Spleen (tissue), 11 donors: ENCODE data around the gene KCNQ1. TPM values are rescaled to one million over a fixed set of nuclear protein-coding genes. Genes with fewer than 3 reads are reported as not detected.

Source experiments
- DNase-seq: peaks from one replicate; pipeline ENCODE4 v3.0.0-alpha.2; 2020
- H3K27ac ChIP-seq, 8 donors: fragments of 200-600 bp; sonication (generic) in 7 of 8; 1 replicate in 4 of 8; 2 replicates in 4 of 8; pipeline versions ENCODE4 v1.5.0 to v1.8.0; 2016 to 2021; ENCODE audit warnings: inconsistent platforms in 4 of 8, mild to moderate bottlenecking in 4 of 8, moderate library complexity in 1 of 8
- H3K27me3 ChIP-seq, 7 donors: fragments of 200-600 bp; sonication (generic) in 6 of 7; replicated peaks in 1 of 7; 1 replicate in 4 of 7; 2 replicates in 3 of 7; pipeline versions ENCODE4 v1.5.0 to v1.8.0; 2016 to 2021; ENCODE audit warnings: inconsistent platforms in 3 of 7, mild to moderate bottlenecking in 1 of 7
- H3K36me3 ChIP-seq, 6 donors: fragments of 200-600 bp; sonication (generic) in 5 of 6; 1 replicate in 4 of 6; 2 replicates in 2 of 6; pipeline versions ENCODE4 v1.5.0 to v1.8.0; 2016 to 2021; ENCODE audit warnings: inconsistent platforms in 2 of 6
- H3K4me1 ChIP-seq, 6 donors: fragments of 200-600 bp; sonication (generic) in 5 of 6; 1 replicate in 3 of 6; 2 replicates in 3 of 6; pipeline versions ENCODE4 v1.5.0 to v1.8.0; 2016 to 2021; ENCODE audit warnings: inconsistent platforms in 3 of 6
- H3K4me3 ChIP-seq, 8 donors: fragments of 200-600 bp; sonication (generic) in 7 of 8; 1 replicate in 4 of 8; 2 replicates in 4 of 8; pipeline versions ENCODE4 v1.5.0 to v1.8.0; 2016 to 2021; ENCODE audit warnings: inconsistent platforms in 4 of 8, mild to moderate bottlenecking in 4 of 8, moderate library complexity in 2 of 8
- H3K9me3 ChIP-seq, 8 donors: fragments of 200-600 bp; sonication (generic) in 7 of 8; 1 replicate in 4 of 8; 2 replicates in 4 of 8; pipeline versions ENCODE4 v1.5.0 to v1.8.0; 2016 to 2021; ENCODE audit warnings: inconsistent platforms in 4 of 8
- POLR2A ChIP-seq, 3 donors: fragments of 450-650 bp; IDR thresholded peaks; one replicate each; pipeline ENCODE4 v1.5.1; 2017; ENCODE audit warnings: antibody characterized with exemption in 3 of 3, mild to moderate bottlenecking in 1 of 3
- POLR2AphosphoS5 ChIP-seq, 3 donors: sonication (generic); formaldehyde crosslinking; IDR thresholded peaks; one replicate each; pipeline ENCODE4 v1.5.1; 2017; ENCODE audit warnings: antibody characterized with exemption in 3 of 3
- WGBS, 5 donors: extraction: QIAGEN DNeasy Blood & Tissue Kit in 3 of 5; methylation state at CpG; one replicate each; pipeline versions ENCODE4 v1.1.5 to v1.1.7; 2013 to 2018; 5-methylcytosine and 5-hydroxymethylcytosine counted together
- intact Hi-C: fragments of 100-400 bp; cut with DNase I; formaldehyde crosslinking; loops from one replicate; pipeline ENCODE4 v1.15.0; 2023; ENCODE audit warnings: low total_unique reads
- polyA plus RNA-seq, 3 donors: library from polyadenylated mRNA; stranded (reverse); fragments of 200-250 nt; gene quantifications; one replicate each; pipeline ENCODE4 v1.2.1, GENCODE V29; 2013
- total RNA-seq, 7 donors: library from RNA; depleted of rRNA in 3 of 7; stranded (reverse); fragments of >200 nt in 3 of 7; fragmentation: NEBNext Ultra II Directional in 4 of 7; extraction: Animal tissue kit (Norgen Biotek cat#: 25700) in 4 of 7; gene quantifications; one replicate each; pipeline versions ENCODE4 v1.1.0 to v1.2.1, GENCODE V29; 2016 to 2021
- TF ChIP-seq, protein P1 (sequence below), 11 experiments: fragments of 200-600 bp in 7 of 11; fragments of 450-650 bp in 4 of 11; sonication (generic) in 4 of 11; IDR thresholded peaks in 8 of 11; conservative IDR thresholded peaks in 3 of 11; 1 replicate in 7 of 11; 2 replicates in 4 of 11; pipeline versions ENCODE4 v1.4.0 to v1.8.0; 2016 to 2021; ENCODE audit warnings: antibody characterized with exemption in 11 of 11, inconsistent platforms in 4 of 11, mild to moderate bottlenecking in 1 of 11
- donor health status: healthy with polysubstance abuse.
- donor health status: DM: no; HTN: no; CAD: no; lungs with moderate emphysema.
- donor health status: DM: no; HTN: no; CAD: no.
- donor health status: Bipolar disorder and iron deficiency.
- donor health status: healthy.
- donor health status: DM: no; HTN: no; CAD: no.
- donor health status: DM: yes; HTN: yes; CAD: no.

The KCNQ1 gene
- total and polyA plus RNA-seq, 10 donors, result 3.3 to 21.6 (median 13.5) TPM

DNA sequence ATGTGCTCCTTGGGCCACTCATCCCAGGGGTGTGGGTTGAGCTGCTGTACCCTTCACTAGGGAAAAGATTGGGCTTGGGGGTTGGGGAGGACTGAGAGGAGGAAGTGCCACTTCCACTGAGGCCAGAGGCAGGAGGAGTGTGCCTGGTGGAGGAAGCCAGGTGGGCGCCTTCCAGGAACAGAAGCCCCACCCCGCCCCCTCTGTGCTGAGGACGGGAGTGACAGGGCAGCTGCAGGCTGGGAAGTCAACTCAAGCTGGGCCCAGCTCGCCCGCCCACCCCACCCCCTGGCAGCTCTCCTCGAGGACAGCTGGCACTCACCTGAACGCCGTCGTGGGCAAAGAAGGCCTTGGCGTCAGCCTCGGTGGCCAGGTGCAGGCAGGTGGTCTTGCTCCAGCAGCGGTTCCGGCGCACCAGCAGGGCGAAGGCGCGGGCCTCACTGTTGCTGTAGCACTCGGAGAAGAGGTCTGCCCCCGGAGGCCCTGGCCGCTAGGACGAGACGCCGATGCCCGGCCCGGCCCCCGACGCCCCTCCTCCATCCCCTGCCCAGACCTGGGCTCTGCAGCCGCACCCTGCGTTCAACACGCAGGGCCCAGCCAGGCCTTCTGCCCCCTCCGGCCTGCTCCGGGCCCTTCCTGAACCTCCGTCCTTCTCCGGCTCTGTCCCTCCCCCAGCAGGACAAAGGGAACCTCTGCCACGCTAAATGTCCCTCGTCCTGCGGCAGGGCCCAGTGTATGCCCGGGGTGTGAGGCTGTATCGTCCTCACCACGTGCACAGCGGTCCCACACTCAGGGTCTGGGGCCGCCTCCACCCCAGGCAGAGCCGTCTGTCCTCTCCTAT is 30.8 kb upstream of the KCNQ1 start:
- intact Hi-C loops, result no loop called here
- WGBS, 5 donors, result 71 to 92% (median 89%) methylated on average over 18 to 43 of the region's 43 CpGs
- no peaks in the 10 kb centered on the region for H3K4me1 ChIP-seq
- no peak for DNase-seq
- TF ChIP-seq POLR2A (IDR thresholded peaks at IDR 0.05) (no peak), POLR2AphosphoS5 (IDR thresholded peaks at IDR 0.05) (no peak)
- TF ChIP-seq, protein P1, sequence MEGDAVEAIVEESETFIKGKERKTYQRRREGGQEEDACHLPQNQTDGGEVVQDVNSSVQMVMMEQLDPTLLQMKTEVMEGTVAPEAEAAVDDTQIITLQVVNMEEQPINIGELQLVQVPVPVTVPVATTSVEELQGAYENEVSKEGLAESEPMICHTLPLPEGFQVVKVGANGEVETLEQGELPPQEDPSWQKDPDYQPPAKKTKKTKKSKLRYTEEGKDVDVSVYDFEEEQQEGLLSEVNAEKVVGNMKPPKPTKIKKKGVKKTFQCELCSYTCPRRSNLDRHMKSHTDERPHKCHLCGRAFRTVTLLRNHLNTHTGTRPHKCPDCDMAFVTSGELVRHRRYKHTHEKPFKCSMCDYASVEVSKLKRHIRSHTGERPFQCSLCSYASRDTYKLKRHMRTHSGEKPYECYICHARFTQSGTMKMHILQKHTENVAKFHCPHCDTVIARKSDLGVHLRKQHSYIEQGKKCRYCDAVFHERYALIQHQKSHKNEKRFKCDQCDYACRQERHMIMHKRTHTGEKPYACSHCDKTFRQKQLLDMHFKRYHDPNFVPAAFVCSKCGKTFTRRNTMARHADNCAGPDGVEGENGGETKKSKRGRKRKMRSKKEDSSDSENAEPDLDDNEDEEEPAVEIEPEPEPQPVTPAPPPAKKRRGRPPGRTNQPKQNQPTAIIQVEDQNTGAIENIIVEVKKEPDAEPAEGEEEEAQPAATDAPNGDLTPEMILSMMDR (IDR thresholded peaks at IDR 0.05 in 8 of 11, conservative IDR thresholded peaks at IDR 0.05 in 3 of 11), result no peak
- H3K9me3 ChIP-seq, result no peaks in the 10 kb centered on the region
- H3K4me3 ChIP-seq, result no peak overlapping the region
- H3K27me3 ChIP-seq, result peaks cover 0 to 15% (median 0%) of the 10 kb centered on the region in 7 donors
- H3K36me3 ChIP-seq, result no peaks in the 10 kb centered on the region
- no peak overlapping the region for H3K27ac ChIP-seq

- no peak overlapping the region for H3K27ac ChIP-seq
- H3K9me3 ChIP-seq, result no peaks in the 10 kb centered on the region
- no peak for DNase-seq
- peaks cover 0 to 6% (median 2%) of the 10 kb centered on the region in 6 donors for H3K4me1 ChIP-seq
- H3K36me3 ChIP-seq, result no peaks in the 10 kb centered on the region
- H3K27me3 ChIP-seq, result peaks cover 0 to 15% (median 0%) of the 10 kb centered on the region in 7 donors
- no peak overlapping the region for H3K4me3 ChIP-seq
- TF ChIP-seq POLR2A (IDR thresholded peaks at IDR 0.05), result no peak
- no peak for TF ChIP-seq POLR2AphosphoS5 (IDR thresholded peaks at IDR 0.05)
- TF ChIP-seq, protein P1 (IDR thresholded peaks at IDR 0.05 in 8 of 11, conservative IDR thresholded peaks at IDR 0.05 in 3 of 11), result no peak
- WGBS, 5 donors, result 87 to 95% (median 91%) methylated on average over 23 to 35 of the region's 35 CpGs
- intact Hi-C loops, result no loop called here
These were observed 30.2 kb upstream of the KCNQ1 start for GRCh38 chr11:2414616-2415015.

DNA sequence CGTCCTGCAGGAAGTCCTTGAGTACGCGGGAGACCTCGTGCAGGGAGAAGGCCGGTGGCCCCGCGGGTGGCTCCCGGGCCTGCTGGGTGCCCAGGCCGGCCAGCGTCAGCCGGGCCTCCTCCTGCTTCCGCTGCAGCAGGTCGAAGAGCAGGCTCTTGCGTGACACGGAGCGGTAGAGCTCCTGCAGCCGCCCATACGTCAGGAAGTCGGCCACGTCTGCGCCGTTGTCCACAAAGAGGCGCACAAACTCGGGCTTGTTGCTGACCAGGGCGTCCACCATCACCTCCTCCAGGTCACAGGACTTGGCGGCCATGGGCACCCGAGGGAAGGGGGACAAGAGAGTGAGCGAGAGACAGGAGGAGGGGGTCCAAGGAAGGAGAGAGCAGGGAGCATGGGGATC is 29.6 kb upstream of the KCNQ1 start:
- no peak for DNase-seq
- no peaks in the 10 kb centered on the region for H3K9me3 ChIP-seq
- 78 to 86% (median 83%) methylated on average over 27 to 28 of the region's 28 CpGs for WGBS, 5 donors
- H3K4me1 ChIP-seq, result peaks cover 0 to 11% (median 7%) of the 10 kb centered on the region in 6 donors
- no peaks in the 10 kb centered on the region for H3K36me3 ChIP-seq
- intact Hi-C loops, result no loop called here
- no peak overlapping the region for H3K4me3 ChIP-seq
- peaks cover 0 to 16% (median 0%) of the 10 kb centered on the region in 7 donors for H3K27me3 ChIP-seq
- TF ChIP-seq POLR2AphosphoS5 (IDR thresholded peaks at IDR 0.05) (no peak), POLR2A (IDR thresholded peaks at IDR 0.05) (no peak)
- TF ChIP-seq, protein P1 (IDR thresholded peaks at IDR 0.05 in 8 of 11, conservative IDR thresholded peaks at IDR 0.05 in 3 of 11), result no peak
- H3K27ac ChIP-seq, result no peak overlapping the region
